Measurements from ENCODE around the gene KRTAP2-4.
A peak's percentile ranks its signal among the peaks of the same experiment; 100 is the strongest.
"Not testable (repeated sequence)": the region's sequence is repeated elsewhere in the genome, so short reads cannot be mapped to it uniquely, and the experiment has no call there.

Gene KRTAP2-4

DNA sequence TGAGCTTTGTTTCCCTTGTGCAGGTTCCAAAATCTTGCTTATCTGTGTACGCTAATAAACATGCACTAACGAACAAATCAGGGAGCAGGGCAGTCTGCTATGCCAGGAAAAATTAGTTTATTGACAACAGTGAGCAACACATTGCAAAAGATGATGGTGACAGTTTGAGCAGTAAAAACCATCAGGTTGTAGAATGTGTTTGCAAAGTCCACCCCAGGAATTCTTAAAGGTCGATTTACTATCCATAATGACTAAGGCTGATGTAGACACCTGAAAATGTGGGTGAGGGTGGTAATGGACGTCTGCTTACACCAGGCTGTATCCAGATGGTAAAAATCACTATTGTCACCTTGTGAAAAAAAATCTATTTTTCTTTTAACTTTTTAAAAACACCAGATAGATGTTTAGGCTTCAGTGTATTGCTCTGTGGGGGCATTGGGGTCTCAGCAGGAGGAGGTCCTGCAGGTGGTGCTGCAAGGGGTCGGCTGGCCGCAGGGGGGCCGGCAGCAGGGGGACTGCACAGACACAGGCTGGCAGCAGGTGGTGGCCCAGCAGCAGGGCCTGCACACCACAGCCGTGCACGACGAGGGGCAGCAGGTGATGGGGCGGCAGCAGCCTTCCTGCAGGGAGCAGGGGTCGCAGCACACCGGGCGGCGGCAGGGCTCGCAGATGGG is 526 bp downstream of the KRTAP2-4 start:
- not testable (repeated sequence) for H2BK5ac ChIP-seq (ENCODE audit: low read length); H4K8ac ChIP-seq (ENCODE audit: low read depth, low read length); H3K56ac ChIP-seq (ENCODE audit: low read length); H3K27me3 ChIP-seq (ENCODE audit: insufficient read depth, low read length, poor library complexity); H2BK15ac ChIP-seq (replicated peaks; ENCODE audit: low read depth); H3K36me3 ChIP-seq (ENCODE audit: control insufficient read depth, insufficient read depth, low read length); H3K18ac ChIP-seq (ENCODE audit: low read length); H3K4me1 ChIP-seq (ENCODE audit: control insufficient read depth, low read depth, low read length); H3K27ac ChIP-seq (ENCODE audit: low read depth, low read length); H3K79me1 ChIP-seq (ENCODE audit: low read length); H3K4ac ChIP-seq (ENCODE audit: low read depth, low read length); H3K9ac ChIP-seq (ENCODE audit: low read length); H3K79me2 ChIP-seq (ENCODE audit: control insufficient read depth, insufficient read depth, low read length); H3K23ac ChIP-seq (ENCODE audit: low read length); H2BK120ac ChIP-seq (ENCODE audit: low read depth, low read length); H3K4me3 ChIP-seq (ENCODE audit: low read length); DNase-seq; H4K5ac ChIP-seq (ENCODE audit: low read length); H3K4me2 ChIP-seq (ENCODE audit: low read length); H2AK5ac ChIP-seq (ENCODE audit: low read length)
- no CpG with 5 or more reads among the region's 16 CpGs for WGBS (ENCODE audit: extremely low coverage, insufficient coverage, low lambda C conversion rate)

- no peaks in the 10 kb centered on the region for H3K36me3 ChIP-seq (ENCODE audit: control insufficient read depth, insufficient read depth, low read length)
Observed at GRCh38 chr17:41064301-41064700, 1.4 kb downstream of the KRTAP2-4 start.

DNA sequence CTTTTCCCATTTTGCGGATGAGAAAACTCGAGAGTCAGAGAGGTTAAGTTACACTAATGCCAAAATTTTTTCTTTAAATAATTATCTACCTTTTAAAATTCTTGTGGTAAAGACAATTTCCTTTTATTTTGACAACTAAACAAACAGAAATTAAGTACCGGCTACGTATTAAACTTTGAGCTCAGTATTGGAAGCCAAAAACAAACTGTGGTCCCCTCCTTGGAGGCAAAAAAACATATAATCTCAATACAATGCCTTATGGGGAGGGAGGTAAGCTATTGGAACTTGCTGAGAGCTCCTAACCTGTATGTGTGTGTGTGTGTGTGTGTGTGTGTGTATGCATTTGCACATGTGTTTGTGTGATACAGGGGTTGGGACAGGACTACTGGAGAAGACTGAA is 2.2 kb downstream of the KRTAP2-4 start:
- no peak overlapping the region for H3K23ac ChIP-seq (ENCODE audit: low read length)
- H3K79me2 ChIP-seq (ENCODE audit: control insufficient read depth, insufficient read depth, low read length) = no peaks in the 10 kb centered on the region
- H3K27me3 ChIP-seq (ENCODE audit: insufficient read depth, low read length, poor library complexity) = no peaks in the 10 kb centered on the region
- no peak for DNase-seq
- WGBS (ENCODE audit: extremely low coverage, insufficient coverage, low lambda C conversion rate) = no CpG with 5 or more reads among the region's 4 CpGs
- no peak overlapping the region for H2BK5ac ChIP-seq (ENCODE audit: low read length)
- H2BK120ac ChIP-seq (ENCODE audit: low read depth, low read length) = no peak overlapping the region
- H3K18ac ChIP-seq (ENCODE audit: low read length) = no peak overlapping the region
- no peak overlapping the region for H4K8ac ChIP-seq (ENCODE audit: low read depth, low read length)
- H2BK15ac ChIP-seq (replicated peaks; ENCODE audit: low read depth) = no peak overlapping the region
- no peak overlapping the region for H3K4me3 ChIP-seq (ENCODE audit: low read length)
- no peak overlapping the region for H3K9ac ChIP-seq (ENCODE audit: low read length)
- H3K4me2 ChIP-seq (ENCODE audit: low read length) = no peak overlapping the region
- no peak overlapping the region for H4K5ac ChIP-seq (ENCODE audit: low read length)
- no peak overlapping the region for H3K27ac ChIP-seq (ENCODE audit: low read depth, low read length)
- H3K79me1 ChIP-seq (ENCODE audit: low read length) = no peaks in the 10 kb centered on the region
- no peak overlapping the region for H2AK5ac ChIP-seq (ENCODE audit: low read length)
- H3K36me3 ChIP-seq (ENCODE audit: control insufficient read depth, insufficient read depth, low read length) = no peaks in the 10 kb centered on the region
- H3K4ac ChIP-seq (ENCODE audit: low read depth, low read length) = no peak overlapping the region
- no peaks in the 10 kb centered on the region for H3K4me1 ChIP-seq (ENCODE audit: control insufficient read depth, low read depth, low read length)
- no peak overlapping the region for H3K56ac ChIP-seq (ENCODE audit: low read length)

More at GRCh38 chr17:41064301-41064700, 1.4 kb downstream of the KRTAP2-4 start:
- no peaks in the 10 kb centered on the region for H3K79me1 ChIP-seq (ENCODE audit: low read length)
- no peaks in the 10 kb centered on the region for H3K79me2 ChIP-seq (ENCODE audit: control insufficient read depth, insufficient read depth, low read length)
- no peak overlapping the region for H4K8ac ChIP-seq (ENCODE audit: low read depth, low read length)
- no peak overlapping the region for H2BK15ac ChIP-seq (replicated peaks; ENCODE audit: low read depth)
- no peaks in the 10 kb centered on the region for H3K27me3 ChIP-seq (ENCODE audit: insufficient read depth, low read length, poor library complexity)
- no peak overlapping the region for H2BK5ac ChIP-seq (ENCODE audit: low read length)
- H3K9ac ChIP-seq (ENCODE audit: low read length) = no peak overlapping the region
- H3K4me2 ChIP-seq (ENCODE audit: low read length) = no peak overlapping the region
- no peak overlapping the region for H3K27ac ChIP-seq (ENCODE audit: low read depth, low read length)
- no peak overlapping the region for H4K5ac ChIP-seq (ENCODE audit: low read length)
- H3K56ac ChIP-seq (ENCODE audit: low read length) = no peak overlapping the region
- DNase-seq = no peak
- no peak overlapping the region for H3K18ac ChIP-seq (ENCODE audit: low read length)
- WGBS (ENCODE audit: extremely low coverage, insufficient coverage, low lambda C conversion rate) = no CpG with 5 or more reads among the region's 1 CpG
- H3K4me1 ChIP-seq (ENCODE audit: control insufficient read depth, low read depth, low read length) = no peaks in the 10 kb centered on the region
- no peak overlapping the region for H3K4me3 ChIP-seq (ENCODE audit: low read length)
- no peak overlapping the region for H2AK5ac ChIP-seq (ENCODE audit: low read length)
- H3K23ac ChIP-seq (ENCODE audit: low read length) = no peak overlapping the region
- H2BK120ac ChIP-seq (ENCODE audit: low read depth, low read length) = no peak overlapping the region
- no peak overlapping the region for H3K4ac ChIP-seq (ENCODE audit: low read depth, low read length)

DNA sequence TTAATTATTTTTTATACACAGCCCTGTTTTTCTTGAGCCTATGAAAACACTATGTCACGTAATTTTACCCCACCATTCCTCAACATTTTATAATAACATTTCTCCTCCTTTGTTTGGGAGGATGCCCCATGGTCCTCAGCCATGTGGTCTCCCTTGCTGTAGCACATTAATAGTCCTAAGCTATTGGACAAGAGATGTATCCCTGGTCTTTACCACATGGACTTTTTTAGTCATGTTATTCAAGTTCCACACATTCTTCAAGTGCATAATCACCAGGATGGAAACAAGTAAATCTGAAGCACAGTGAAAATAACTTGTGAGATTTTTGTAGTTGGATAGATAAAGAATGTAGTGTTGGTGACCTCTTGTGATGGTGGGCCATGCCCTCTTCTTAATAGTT is 3.7 kb downstream of the KRTAP2-4 start:
- Histone ChIP-seq H3K27me3 (ENCODE audit: insufficient read depth, low read length, poor library complexity) (no peaks in the 10 kb centered on the region), H3K4me3 (ENCODE audit: low read length) (no peak overlapping the region), H3K36me3 (ENCODE audit: control insufficient read depth, insufficient read depth, low read length) (no peaks in the 10 kb centered on the region), H3K27ac (ENCODE audit: low read depth, low read length) (no peak overlapping the region), H3K56ac (ENCODE audit: low read length) (no peak overlapping the region), H2BK15ac (replicated peaks; ENCODE audit: low read depth) (no peak overlapping the region), H4K8ac (ENCODE audit: low read depth, low read length) (no peak overlapping the region), H3K18ac (ENCODE audit: low read length) (no peak overlapping the region), H3K9ac (ENCODE audit: low read length) (no peak overlapping the region), H3K79me2 (ENCODE audit: control insufficient read depth, insufficient read depth, low read length) (no peaks in the 10 kb centered on the region), H2BK5ac (ENCODE audit: low read length) (no peak overlapping the region), H4K5ac (ENCODE audit: low read length) (no peak overlapping the region), H3K4ac (ENCODE audit: low read depth, low read length) (no peak overlapping the region), H3K23ac (ENCODE audit: low read length) (no peak overlapping the region), H3K4me1 (ENCODE audit: control insufficient read depth, low read depth, low read length) (no peaks in the 10 kb centered on the region), H2AK5ac (ENCODE audit: low read length) (no peak overlapping the region), H3K79me1 (ENCODE audit: low read length) (no peaks in the 10 kb centered on the region), H3K4me2 (ENCODE audit: low read length) (no peak overlapping the region), H2BK120ac (ENCODE audit: low read depth, low read length) (no peak overlapping the region)
- WGBS (ENCODE audit: extremely low coverage, insufficient coverage, low lambda C conversion rate) = 100% methylated on average over 1 of the region's 1 CpG
- DNase-seq = peak; percentile 10

DNA sequence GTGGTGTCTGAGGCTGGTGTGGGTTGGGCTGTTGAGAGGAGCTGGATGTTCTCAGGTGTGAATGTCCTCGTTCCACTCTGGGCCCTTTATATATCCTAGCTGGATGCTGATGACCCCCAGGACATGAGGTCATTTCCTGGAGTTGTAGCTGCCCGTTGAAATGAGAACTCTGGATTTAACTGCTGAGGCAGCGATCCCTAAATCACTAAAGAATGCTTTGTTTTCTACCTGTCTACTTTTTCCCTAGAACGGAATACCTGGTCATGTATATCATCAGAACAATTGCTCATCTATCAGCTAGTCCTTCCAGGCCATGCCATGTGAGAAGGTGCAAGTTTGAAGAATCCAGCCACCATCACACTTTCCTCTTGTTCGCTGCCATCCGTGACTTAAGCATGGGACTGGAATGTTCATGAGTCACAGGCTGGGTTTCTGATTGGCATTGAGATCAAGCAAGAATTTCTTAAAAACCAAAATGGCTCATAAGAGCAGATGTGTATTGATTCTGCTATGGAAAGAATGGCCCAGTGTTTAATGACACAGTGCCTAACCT is 5.6 kb downstream of the KRTAP2-4 start, which contains the start of gene KRTAP2-3:
TSS of gene KRTAP2-3 (minus strand) at position 63 of the 553 bp plus-strand sequence. CDS start 64 bp downstream, outside the sequence.
- no peak within 1 kb of the TSS for H3K18ac ChIP-seq (ENCODE audit: low read length)
- no peak within 1 kb of the TSS for H2BK120ac ChIP-seq (ENCODE audit: low read depth, low read length)
- H3K4me3 ChIP-seq (ENCODE audit: low read length) = no peak within 1 kb of the TSS
- WGBS (ENCODE audit: extremely low coverage, insufficient coverage, low lambda C conversion rate) = no CpG with 5 or more reads among the region's 6 CpGs
- H3K4ac ChIP-seq (ENCODE audit: low read depth, low read length) = no peak within 1 kb of the TSS
- H3K4me2 ChIP-seq (ENCODE audit: low read length) = no peak within 1 kb of the TSS
- DNase-seq = peak; percentile 64
- no peak within 1 kb of the TSS for H3K27ac ChIP-seq (ENCODE audit: low read depth, low read length)
- H3K4me1 ChIP-seq (ENCODE audit: control insufficient read depth, low read depth, low read length) = no peaks in the 10 kb centered on the region
- H2AK5ac ChIP-seq (ENCODE audit: low read length) = no peak within 1 kb of the TSS
- H2BK5ac ChIP-seq (ENCODE audit: low read length) = no peak within 1 kb of the TSS
- H3K36me3 ChIP-seq (ENCODE audit: control insufficient read depth, insufficient read depth, low read length) = no peaks in the 10 kb centered on the region
- no peak within 1 kb of the TSS for H3K9ac ChIP-seq (ENCODE audit: low read length)
- H4K5ac ChIP-seq (ENCODE audit: low read length) = no peak within 1 kb of the TSS
- no peak within 1 kb of the TSS for H3K56ac ChIP-seq (ENCODE audit: low read length)
- H3K23ac ChIP-seq (ENCODE audit: low read length) = no peak within 1 kb of the TSS
- no peak within 1 kb of the TSS for H2BK15ac ChIP-seq (replicated peaks; ENCODE audit: low read depth)
- no peaks in the 10 kb centered on the region for H3K79me2 ChIP-seq (ENCODE audit: control insufficient read depth, insufficient read depth, low read length)
- H4K8ac ChIP-seq (ENCODE audit: low read depth, low read length) = no peak within 1 kb of the TSS
- H3K79me1 ChIP-seq (ENCODE audit: low read length) = no peaks in the 10 kb centered on the region
- no peaks in the 10 kb centered on the region for H3K27me3 ChIP-seq (ENCODE audit: insufficient read depth, low read length, poor library complexity)

Measured in mesendoderm (in vitro differentiated cells).